WTC11 (cell line): ENCODE results near the gene PUS1.
A peak's percentile ranks its signal among the peaks of the same experiment; 100 is the strongest.

ENCODE experiments used
- ATF1 ChIP-seq: sonication (generic); formaldehyde crosslinking; IDR thresholded peaks from 2 replicates; pipeline ENCODE4 v1.8.1; 2023; ENCODE audit warnings: mild to moderate bottlenecking, moderate library complexity, missing genetic modification reagents
- CTCF ChIP-seq: fragments of 200-600 bp; IDR thresholded peaks from 2 replicates; pipeline ENCODE4 v1.8.0; 2022; ENCODE audit warnings: antibody characterized with exemption
- E2F5 ChIP-seq: sonication (generic); formaldehyde crosslinking; IDR thresholded peaks from 2 replicates; pipeline ENCODE4 v1.8.1; 2022; ENCODE audit warnings: mild to moderate bottlenecking, moderate library complexity, missing genetic modification reagents
- FOXP1 ChIP-seq: sonication (generic); formaldehyde crosslinking; IDR thresholded peaks from 2 replicates; pipeline ENCODE4 v1.8.0; 2022; ENCODE audit warnings: missing genetic modification reagents, mild to moderate bottlenecking, moderate library complexity, borderline replicate concordance
- FOXP4 ChIP-seq: sonication (generic); formaldehyde crosslinking; IDR thresholded peaks from 2 replicates; pipeline ENCODE4 v1.8.0; 2022; ENCODE audit warnings: mild to moderate bottlenecking, missing genetic modification reagents
- JUN ChIP-seq: sonication (generic); formaldehyde crosslinking; IDR thresholded peaks from 2 replicates; pipeline ENCODE4 v1.8.0; 2023; ENCODE audit warnings: mild to moderate bottlenecking, missing genetic modification reagents
- NFYB ChIP-seq: sonication (generic); formaldehyde crosslinking; conservative IDR thresholded peaks from 2 replicates; pipeline ENCODE4 v1.8.0; 2022; ENCODE audit warnings: low read depth, missing genetic modification reagents
- ZNF671 ChIP-seq: fragments of 250-450 bp; sonication (Bioruptor Pico); IDR thresholded peaks from 2 replicates; pipeline ENCODE4 v1.8.0; 2021; ENCODE audit warnings: mild to moderate bottlenecking
- TF ChIP-seq, protein P1 (sequence below): fragments of 250-450 bp; sonication (Bioruptor Pico); IDR thresholded peaks from 2 replicates; pipeline ENCODE4 v1.9.0; 2021; ENCODE audit warnings: mild to moderate bottlenecking

- TF ChIP-seq CTCF (no peak), FOXP1 (no peak), NFYB (CRISPR knock-in tag) (no peak), JUN (no peak), ATF1 (CRISPR knock-in tag) (no peak), FOXP4 (CRISPR knock-in tag) (peak; percentile 47; the same call in 1 of the 2 replicates), ZNF671 (CRISPR knock-in tag) (no peak), E2F5 (CRISPR knock-in tag) (0 out of 2 replicates have a peak, but pooled peaks have one; percentile 12)
- TF ChIP-seq, protein P1, sequence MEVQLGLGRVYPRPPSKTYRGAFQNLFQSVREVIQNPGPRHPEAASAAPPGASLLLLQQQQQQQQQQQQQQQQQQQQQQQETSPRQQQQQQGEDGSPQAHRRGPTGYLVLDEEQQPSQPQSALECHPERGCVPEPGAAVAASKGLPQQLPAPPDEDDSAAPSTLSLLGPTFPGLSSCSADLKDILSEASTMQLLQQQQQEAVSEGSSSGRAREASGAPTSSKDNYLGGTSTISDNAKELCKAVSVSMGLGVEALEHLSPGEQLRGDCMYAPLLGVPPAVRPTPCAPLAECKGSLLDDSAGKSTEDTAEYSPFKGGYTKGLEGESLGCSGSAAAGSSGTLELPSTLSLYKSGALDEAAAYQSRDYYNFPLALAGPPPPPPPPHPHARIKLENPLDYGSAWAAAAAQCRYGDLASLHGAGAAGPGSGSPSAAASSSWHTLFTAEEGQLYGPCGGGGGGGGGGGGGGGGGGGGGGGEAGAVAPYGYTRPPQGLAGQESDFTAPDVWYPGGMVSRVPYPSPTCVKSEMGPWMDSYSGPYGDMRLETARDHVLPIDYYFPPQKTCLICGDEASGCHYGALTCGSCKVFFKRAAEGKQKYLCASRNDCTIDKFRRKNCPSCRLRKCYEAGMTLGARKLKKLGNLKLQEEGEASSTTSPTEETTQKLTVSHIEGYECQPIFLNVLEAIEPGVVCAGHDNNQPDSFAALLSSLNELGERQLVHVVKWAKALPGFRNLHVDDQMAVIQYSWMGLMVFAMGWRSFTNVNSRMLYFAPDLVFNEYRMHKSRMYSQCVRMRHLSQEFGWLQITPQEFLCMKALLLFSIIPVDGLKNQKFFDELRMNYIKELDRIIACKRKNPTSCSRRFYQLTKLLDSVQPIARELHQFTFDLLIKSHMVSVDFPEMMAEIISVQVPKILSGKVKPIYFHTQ (CRISPR knock-in tag) = no peak
Observed at GRCh38 chr12:131929581-131930456, 743 bp downstream of the PUS1 start.
